Adrenal gland (tissue), 12 donors: Measurements from ENCODE around the gene SLC25A21. TPM values are rescaled to one million over a fixed set of nuclear protein-coding genes. Genes with fewer than 3 reads are reported as not detected.

ENCODE experiments used
- DNase-seq, 7 donors: peaks; one replicate each; pipeline ENCODE4 v3.0.0-alpha.2; 2019 to 2020
- H3K27ac ChIP-seq, 5 donors: fragments of 200-600 bp; sonication (generic) in 4 of 5; 1 replicate in 3 of 5; 2 replicates in 2 of 5; pipeline versions ENCODE4 v1.5.1 to v1.8.0; 2016 to 2020; ENCODE audit warnings: mild to moderate bottlenecking in 1 of 5
- H3K27me3 ChIP-seq: fragments of 200-600 bp; 2 replicates; pipeline ENCODE4 v1.8.0; 2021
- H3K36me3 ChIP-seq, 2 donors: fragments of 200-600 bp; replicated peaks in 1 of 2; 1 replicate in 1 of 2; 2 replicates in 1 of 2; pipeline versions ENCODE4 v1.5.1 to v1.8.0; 2018 to 2022
- H3K4me1 ChIP-seq, 2 donors: fragments of 200-600 bp; replicated peaks in 1 of 2; 1 replicate in 1 of 2; 2 replicates in 1 of 2; pipeline versions ENCODE4 v1.5.1 to v1.8.0; 2018 to 2021
- H3K4me3 ChIP-seq, 4 donors: fragments of 200-600 bp; sonication (generic) in 3 of 4; one replicate each; pipeline ENCODE4 v1.5.1; 2016 to 2018
- H3K9me3 ChIP-seq, 3 donors: fragments of 200-600 bp; sonication (generic) in 1 of 3; replicated peaks in 1 of 3; 1 replicate in 2 of 3; 2 replicates in 1 of 3; pipeline versions ENCODE4 v1.5.1 to v1.8.0; 2016 to 2021
- POLR2A ChIP-seq, 2 donors: fragments of 450-650 bp; IDR thresholded peaks; one replicate each; pipeline ENCODE4 v1.6.1; 2017; ENCODE audit warnings: antibody characterized with exemption in 2 of 2, mild to moderate bottlenecking in 2 of 2, moderate library complexity in 1 of 2
- WGBS, 4 donors: extraction: QIAGEN DNeasy Blood & Tissue Kit in 2 of 4; methylation state at CpG; one replicate each; pipeline versions ENCODE4 v1.1.5 to v1.1.7; 2013 to 2017; 5-methylcytosine and 5-hydroxymethylcytosine counted together
- intact Hi-C, 2 donors: fragments of 100-400 bp; cut with DNase I; formaldehyde crosslinking; loops; one replicate each; pipeline versions ENCODE4 v1.14.1 to v1.15.0; 2022 to 2023
- polyA plus RNA-seq, 3 donors: library from polyadenylated mRNA; stranded (reverse); fragments of 200-250 nt in 2 of 3; fragments of 350-450 nt in 1 of 3; fragmentation: Illumina TruSeq in 1 of 3; extraction: RNeasy Lipid Tissue Mini Kit (QIAGEN cat#74804) in 1 of 3; gene quantifications; one replicate each; pipeline ENCODE4 v1.2.3, GENCODE V29; 2013 to 2014
- total RNA-seq, 9 donors: library from RNA; depleted of rRNA in 4 of 9; stranded (reverse); fragments of >200 nt in 4 of 9; fragments of 120-200 nt in 1 of 9; fragmentation: NEBNext Ultra II Directional in 1 of 9; extraction: Animal tissue kit (Norgen Biotek cat#: 25700) in 1 of 9; gene quantifications; one replicate each; pipeline versions ENCODE4 v1.1.0 to v1.2.4, GENCODE V29; 2013 to 2023
- TF ChIP-seq, protein P1 (sequence below), 6 experiments: fragments of 450-650 bp in 4 of 6; fragments of 200-600 bp in 2 of 6; sonication (generic) in 1 of 6; IDR thresholded peaks; 1 replicate in 5 of 6; 2 replicates in 1 of 6; pipeline versions ENCODE4 v1.5.1 to v1.8.0; 2016 to 2021; ENCODE audit warnings: antibody characterized with exemption in 6 of 6, mild to moderate bottlenecking in 2 of 6, moderate library complexity in 1 of 6
- donor health status: healthy with polysubstance abuse.
- donor health status: Bipolar disorder and iron deficiency.
- donor health status: DM: yes; HTN: yes; CAD: no.
- donor health status: DM: no; HTN: no; CAD: no.
- donor health status: DM: no; HTN: no; CAD: no.
- donor health status: DM: yes; HTN: yes; CAD: no.

Gene SLC25A21
- total and polyA plus RNA-seq, 12 donors: 0.14 to 3.8 (median 0.56) TPM

GRCh38 chr14:37133284-37133913 lies 39.0 kb downstream of the SLC25A21 start:
- Histone ChIP-seq H3K4me3 (no peak overlapping the region), H3K4me1 (no peaks in the 10 kb centered on the region), H3K27ac (no peak overlapping the region), H3K9me3 (no peaks in the 10 kb centered on the region), H3K36me3 (no peaks in the 10 kb centered on the region), H3K27me3 (no peaks in the 10 kb centered on the region)
- TF ChIP-seq, protein P1, sequence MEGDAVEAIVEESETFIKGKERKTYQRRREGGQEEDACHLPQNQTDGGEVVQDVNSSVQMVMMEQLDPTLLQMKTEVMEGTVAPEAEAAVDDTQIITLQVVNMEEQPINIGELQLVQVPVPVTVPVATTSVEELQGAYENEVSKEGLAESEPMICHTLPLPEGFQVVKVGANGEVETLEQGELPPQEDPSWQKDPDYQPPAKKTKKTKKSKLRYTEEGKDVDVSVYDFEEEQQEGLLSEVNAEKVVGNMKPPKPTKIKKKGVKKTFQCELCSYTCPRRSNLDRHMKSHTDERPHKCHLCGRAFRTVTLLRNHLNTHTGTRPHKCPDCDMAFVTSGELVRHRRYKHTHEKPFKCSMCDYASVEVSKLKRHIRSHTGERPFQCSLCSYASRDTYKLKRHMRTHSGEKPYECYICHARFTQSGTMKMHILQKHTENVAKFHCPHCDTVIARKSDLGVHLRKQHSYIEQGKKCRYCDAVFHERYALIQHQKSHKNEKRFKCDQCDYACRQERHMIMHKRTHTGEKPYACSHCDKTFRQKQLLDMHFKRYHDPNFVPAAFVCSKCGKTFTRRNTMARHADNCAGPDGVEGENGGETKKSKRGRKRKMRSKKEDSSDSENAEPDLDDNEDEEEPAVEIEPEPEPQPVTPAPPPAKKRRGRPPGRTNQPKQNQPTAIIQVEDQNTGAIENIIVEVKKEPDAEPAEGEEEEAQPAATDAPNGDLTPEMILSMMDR (IDR thresholded peaks at IDR 0.05): no peak
- TF ChIP-seq POLR2A (IDR thresholded peaks at IDR 0.05): no peak
- no peak for DNase-seq
- WGBS, 4 donors: 77 to 82% (median 78%) methylated on average over 3 of the region's 3 CpGs
- intact Hi-C loops: no loop called here

DNA sequence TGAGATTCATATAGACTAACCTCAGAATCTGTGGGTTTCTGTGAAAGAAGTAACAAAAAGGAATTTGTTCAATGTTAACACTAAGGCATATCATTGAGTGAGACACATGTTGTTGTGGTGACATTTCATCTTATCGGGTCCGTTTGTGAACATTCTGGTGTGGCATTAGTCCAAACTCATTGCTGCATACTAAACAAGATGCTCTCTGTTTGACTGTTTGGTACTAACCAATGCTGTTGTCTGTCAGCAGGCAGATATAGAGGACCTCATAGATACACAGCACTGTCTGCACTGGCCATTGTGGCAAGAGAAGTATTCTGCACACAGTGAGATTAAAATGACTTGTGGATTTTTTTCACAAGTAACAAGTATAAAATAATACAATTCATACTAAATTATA lies 41.2 kb downstream of the SLC25A21 start:
- Histone ChIP-seq H3K36me3 (no peaks in the 10 kb centered on the region), H3K9me3 (no peaks in the 10 kb centered on the region), H3K27me3 (no peaks in the 10 kb centered on the region), H3K4me3 (no peak overlapping the region), H3K4me1 (no peaks in the 10 kb centered on the region), H3K27ac (no peak overlapping the region)
- no peak for DNase-seq
- WGBS, 4 donors: 69 to 76% (median 71%) methylated on average over 2 of the region's 2 CpGs
- intact Hi-C loops: no loop called here
- TF ChIP-seq POLR2A (IDR thresholded peaks at IDR 0.05): no peak
- TF ChIP-seq, protein P1 (IDR thresholded peaks at IDR 0.05): no peak

- no peak overlapping the region for H3K27ac ChIP-seq
- no peaks in the 10 kb centered on the region for H3K4me1 ChIP-seq
- DNase-seq: no peak
- no peak overlapping the region for H3K4me3 ChIP-seq
- no peaks in the 10 kb centered on the region for H3K36me3 ChIP-seq
- no peak for TF ChIP-seq POLR2A (IDR thresholded peaks at IDR 0.05)
- TF ChIP-seq, protein P1 (IDR thresholded peaks at IDR 0.05): no peak
- no peaks in the 10 kb centered on the region for H3K9me3 ChIP-seq
- intact Hi-C loops: no loop called here
- 78 to 85% (median 82%) methylated on average over 7 of the region's 7 CpGs for WGBS, 4 donors
- H3K27me3 ChIP-seq: no peaks in the 10 kb centered on the region
Measured at GRCh38 chr14:37129047-37129446, 43.4 kb downstream of the SLC25A21 start.

- intact Hi-C loops: no loop called here
Measured at GRCh38 chr14:37124614-37125013, 47.8 kb downstream of the SLC25A21 start.

More at GRCh38 chr14:37124614-37125013, 47.8 kb downstream of the SLC25A21 start:
- Histone ChIP-seq H3K36me3 (no peaks in the 10 kb centered on the region), H3K27ac (no peak overlapping the region), H3K27me3 (no peaks in the 10 kb centered on the region), H3K9me3 (no peaks in the 10 kb centered on the region), H3K4me3 (no peak overlapping the region), H3K4me1 (no peaks in the 10 kb centered on the region)
- TF ChIP-seq POLR2A (IDR thresholded peaks at IDR 0.05): no peak
- TF ChIP-seq, protein P1 (IDR thresholded peaks at IDR 0.05): no peak
- no peak for DNase-seq
- WGBS, 4 donors: 82 to 95% (median 84%) methylated on average over 3 of the region's 3 CpGs
